Esophagus mucosa (tissue), 1 donor: ENCODE data around the gene MEIS1. TPM values are rescaled to one million over a fixed set of nuclear protein-coding genes. Genes with fewer than 3 reads are reported as not detected.
A peak's percentile ranks its signal among the peaks of the same experiment; 100 is the strongest.

Experiments used
- ATAC-seq: fragments of 200-7000 bp; cut with Tn5 transposase; one replicate; pipeline ENCODE4 v1.9.1; 2020
- total RNA-seq: library from RNA; stranded (reverse); gene quantifications from one replicate; pipeline ENCODE4 v1.2.4, GENCODE V29; 2023
- donor health status: DM: yes; HTN: yes; CAD: no.

MEIS1 gene
- total RNA-seq, 1 donor from 2014 or later, result 31.8 TPM

DNA sequence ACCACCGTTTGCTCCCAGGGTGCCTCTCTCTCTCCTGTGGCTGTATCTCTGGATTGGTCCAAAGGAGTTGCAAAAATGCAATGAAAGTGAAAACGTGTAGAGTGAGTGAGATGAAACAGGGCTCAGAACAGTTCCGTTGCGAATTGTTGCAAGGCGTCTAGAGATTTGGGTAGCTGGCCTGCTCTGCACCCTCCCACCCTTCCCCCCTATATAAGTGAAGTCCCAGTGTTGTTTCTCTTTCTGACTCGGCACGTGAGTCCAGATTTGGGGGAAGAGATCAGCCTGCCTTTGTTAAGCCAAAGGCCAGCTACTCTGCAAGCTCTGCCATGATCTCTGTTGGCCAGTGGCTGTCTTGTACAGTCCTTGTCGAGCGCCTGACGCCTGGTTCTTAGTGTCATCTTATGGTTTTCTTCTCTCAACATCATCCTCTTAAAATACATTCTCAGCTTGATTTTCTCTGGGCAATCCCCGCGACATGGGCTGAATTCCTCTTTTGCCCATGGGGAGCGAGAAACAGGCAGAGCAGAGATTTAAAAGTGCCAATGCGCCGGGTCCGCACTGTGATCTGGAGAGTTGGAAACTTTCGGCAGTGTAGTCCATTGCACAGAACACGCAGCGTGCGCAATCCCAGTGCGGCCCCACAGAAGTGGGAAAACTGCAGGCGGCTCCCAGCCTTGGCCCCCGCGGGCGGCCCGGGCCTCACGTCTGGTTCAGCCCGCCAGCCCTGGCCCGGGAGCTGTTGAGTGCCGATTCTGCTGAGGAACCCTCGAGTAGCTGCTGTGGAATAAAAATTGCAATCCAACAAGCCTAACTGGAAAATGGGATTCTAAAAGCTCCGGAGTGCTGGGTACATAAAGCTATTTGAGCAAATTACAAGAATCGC is 9.3 kb downstream of the MEIS1 start:
- no peak for ATAC-seq

DNA sequence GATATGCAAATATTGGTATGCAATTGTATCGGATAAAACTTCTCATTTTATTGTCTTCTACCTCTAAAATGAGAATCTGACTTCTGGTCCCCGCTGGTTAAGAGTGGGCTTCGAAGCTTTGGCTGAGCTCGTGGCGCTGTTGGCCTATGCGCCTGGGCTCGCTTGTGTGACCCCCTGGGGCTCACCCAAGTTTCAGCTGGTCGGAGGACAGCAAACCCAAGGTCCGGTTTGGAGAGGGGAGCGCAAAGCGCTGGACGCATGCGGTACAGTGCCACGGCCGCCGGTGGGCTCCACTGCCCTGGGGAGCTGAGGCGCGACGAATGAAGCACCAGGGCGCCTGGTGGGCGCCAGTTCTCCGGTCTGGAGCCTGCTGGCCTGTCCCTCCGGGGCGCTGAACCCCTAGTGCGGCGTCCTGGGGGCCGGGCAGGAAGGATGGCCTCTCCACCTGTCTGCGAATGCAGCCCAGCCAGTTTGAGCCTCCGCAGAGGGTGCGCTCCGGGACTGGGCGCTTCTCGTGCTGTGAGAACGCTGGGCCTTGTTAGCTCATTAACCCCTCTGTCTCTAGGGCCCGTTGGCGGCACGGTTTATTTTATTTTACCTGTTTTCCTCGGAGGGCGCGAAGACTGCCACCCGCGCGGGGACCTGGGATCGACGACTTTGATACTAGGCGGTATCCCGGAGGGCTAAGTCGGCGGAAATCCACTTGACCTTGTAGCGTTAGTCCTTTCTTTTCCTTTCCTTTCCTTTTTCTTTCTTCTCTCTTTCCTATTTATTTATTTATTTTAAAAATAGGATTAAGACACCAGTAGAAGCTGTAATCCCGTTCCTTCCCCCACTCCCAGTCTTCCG is 10.4 kb downstream of the MEIS1 start:
- peak; percentile 53 for ATAC-seq

DNA sequence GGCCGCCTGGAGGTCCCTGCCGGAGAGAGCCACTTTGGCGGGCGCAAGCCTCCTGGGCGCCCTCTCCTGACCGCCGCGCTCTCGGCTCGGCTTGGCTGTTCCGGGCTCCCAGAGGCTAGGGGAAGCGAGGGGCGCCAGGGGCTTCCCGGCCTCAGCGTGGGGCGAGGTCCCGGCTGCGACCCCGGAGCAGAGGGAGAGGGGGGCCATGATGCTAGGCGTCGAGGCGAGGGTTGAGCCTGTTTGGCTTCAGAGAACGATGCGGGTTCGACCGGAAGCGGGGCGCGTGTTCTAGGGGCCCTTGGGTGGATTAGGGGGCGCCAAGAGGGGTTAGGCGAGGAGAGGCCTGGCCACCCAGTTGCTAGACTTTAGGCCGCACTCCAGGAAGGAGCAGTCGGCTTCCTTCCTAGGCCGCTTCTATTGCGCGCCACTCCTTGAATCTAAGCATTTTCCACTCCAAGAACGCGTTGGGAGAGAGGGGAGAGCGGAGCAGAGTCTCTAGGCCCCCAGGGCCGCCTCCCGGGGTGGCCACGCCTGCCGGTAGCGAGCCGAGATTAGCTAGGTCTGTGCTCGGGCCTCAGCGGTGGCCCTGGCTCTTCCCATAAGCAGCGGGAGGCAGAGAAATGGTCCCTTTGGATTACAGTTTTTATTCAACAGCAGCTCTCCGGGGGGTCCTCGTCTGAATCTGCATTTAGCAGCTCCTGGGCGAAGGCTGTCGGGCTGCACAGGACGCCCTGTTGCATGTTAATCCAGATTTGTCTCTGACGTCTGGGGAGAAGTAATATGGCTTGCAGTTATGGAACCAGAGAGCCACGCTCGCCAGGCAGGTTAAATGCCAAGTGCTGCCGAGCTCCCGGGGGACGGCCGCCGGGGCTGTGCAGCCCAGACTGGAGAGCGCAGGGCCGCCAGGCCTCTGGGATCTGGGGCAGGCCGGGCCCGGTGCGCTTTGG is 11.3 kb downstream of the MEIS1 start:
- ATAC-seq, result peak; percentile 50

DNA sequence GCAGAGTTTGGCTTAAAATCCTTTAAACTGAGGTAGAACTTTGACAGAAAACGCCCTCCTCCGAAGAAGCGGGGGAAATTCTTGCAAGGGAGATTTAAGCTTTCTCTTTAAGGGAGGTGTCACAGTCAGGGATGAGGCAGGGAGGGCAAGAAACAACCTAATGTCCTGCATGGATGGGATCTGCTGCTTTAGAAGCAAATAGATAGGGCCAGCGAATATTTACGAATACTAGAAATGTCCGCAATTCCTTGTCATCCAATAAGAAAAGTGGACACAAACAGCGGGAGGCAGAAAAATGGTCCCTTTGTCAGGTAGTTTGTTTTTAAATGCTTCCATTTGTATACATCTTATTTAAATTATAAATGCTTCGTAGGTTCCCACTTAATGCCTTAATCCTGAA is 12.0 kb downstream of the MEIS1 start:
- no peak for ATAC-seq

DNA sequence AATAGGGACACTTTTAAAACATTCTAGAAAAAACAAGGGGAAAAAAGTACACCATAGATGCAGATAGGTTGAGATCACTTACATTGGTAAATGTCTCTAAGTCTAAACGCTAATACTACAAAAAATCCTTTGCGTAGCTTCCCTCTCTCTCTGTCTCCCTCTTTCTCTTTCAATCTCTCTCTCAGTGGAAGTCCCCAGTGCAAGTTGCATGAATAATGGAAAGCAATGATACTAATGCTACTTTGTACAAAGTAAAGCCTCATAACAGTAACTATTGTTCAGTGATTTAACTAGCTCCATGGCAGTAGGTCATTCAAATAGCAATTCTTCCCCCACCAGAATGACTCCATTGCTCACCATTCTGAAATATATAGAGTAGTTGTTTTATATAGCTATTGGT is 12.8 kb downstream of the MEIS1 start:
- ATAC-seq, result no peak

DNA sequence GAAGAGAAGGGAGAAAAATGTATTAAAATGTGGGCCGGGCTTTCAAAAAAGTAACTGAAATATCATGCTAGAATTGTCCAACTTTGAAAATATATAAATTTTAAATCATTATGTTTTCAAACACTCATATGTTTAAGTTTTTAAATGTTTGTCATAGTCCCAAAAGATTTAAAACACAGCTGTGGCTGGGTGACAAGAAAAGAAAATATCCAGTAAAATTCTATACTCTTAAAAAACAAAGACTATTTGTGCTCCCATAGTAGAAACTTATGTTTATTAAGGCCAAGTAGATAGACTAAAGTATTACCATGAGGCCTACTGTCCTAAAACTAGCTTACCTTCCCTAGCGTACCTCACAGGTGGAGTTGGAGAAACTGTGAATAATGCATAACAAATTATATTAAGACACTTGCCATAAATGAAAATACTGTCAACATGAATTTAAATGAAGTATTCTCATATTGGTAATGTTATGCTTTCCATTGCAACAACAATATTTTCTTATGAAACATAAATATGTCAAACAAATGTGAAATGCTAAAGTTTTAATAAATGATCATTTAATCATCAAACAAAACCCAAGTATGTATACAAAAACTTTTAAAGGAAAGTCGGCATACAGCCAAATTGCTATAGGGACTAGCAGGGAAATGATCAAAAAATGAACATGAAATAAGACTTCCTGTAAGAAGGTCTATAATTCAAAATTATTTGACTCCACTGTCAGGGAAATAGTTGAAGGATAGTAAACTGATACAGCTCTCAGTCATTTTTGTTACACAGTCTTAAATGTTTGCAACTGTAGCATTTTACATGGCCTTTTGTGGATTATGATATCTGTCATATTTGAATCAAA is 13.4 kb downstream of the MEIS1 start:
- no peak for ATAC-seq

DNA sequence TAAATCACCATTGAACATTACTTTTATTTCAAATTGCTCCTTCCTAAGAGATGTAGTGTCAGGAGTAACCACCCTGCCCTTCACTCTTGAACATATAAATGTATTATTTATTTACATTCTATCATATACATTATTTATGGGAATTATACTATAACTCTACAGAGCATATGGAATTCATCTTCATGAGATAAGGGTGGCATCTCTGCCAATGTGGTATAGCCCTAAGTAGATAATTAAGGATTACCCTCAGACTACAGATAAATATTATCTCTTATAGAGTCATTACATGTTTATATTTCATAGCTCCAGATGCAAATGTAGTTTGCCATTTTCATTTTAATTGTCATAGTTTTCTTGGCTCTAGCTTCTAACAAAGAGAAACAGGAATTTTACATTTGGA is 17.3 kb downstream of the MEIS1 start:
- ATAC-seq, result no peak

DNA sequence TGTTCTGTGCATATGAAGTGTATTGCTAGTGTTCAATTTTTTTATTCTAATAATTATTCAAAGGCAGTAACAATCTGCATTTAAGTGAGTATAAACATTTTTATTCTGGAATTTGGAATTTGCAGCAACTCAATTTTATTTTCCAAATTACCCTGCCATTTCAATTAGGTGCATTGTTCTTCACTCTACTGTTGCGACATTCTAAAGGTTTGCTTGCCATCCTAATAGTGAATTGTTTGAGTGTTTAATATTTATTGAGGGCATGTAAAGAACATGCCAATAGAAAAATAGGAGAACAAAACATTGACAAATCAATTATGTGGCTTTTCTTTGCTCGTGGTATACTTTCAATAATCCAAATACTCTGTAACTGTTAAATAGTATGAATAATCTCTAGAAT is 18.0 kb downstream of the MEIS1 start:
- no peak for ATAC-seq

DNA sequence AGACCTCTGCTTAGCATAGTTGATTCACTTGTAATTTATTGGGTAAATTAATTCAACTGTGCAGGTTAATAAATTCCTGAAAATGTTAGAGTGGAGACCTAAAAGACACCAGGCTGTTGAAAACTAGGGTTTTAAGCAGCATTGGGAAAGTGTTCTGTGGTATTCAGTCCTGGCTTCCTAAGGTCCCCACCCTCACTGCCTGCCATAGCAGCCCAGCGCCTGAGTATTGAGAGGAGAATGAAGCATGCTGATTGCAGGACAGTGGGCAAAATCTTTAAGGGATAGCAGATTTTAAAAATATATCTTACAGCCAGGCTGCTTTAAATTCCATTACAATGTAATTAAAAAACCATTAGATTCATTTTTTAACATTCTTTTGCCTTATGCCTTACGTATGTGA is 20.6 kb downstream of the MEIS1 start:
- ATAC-seq, result no peak

DNA sequence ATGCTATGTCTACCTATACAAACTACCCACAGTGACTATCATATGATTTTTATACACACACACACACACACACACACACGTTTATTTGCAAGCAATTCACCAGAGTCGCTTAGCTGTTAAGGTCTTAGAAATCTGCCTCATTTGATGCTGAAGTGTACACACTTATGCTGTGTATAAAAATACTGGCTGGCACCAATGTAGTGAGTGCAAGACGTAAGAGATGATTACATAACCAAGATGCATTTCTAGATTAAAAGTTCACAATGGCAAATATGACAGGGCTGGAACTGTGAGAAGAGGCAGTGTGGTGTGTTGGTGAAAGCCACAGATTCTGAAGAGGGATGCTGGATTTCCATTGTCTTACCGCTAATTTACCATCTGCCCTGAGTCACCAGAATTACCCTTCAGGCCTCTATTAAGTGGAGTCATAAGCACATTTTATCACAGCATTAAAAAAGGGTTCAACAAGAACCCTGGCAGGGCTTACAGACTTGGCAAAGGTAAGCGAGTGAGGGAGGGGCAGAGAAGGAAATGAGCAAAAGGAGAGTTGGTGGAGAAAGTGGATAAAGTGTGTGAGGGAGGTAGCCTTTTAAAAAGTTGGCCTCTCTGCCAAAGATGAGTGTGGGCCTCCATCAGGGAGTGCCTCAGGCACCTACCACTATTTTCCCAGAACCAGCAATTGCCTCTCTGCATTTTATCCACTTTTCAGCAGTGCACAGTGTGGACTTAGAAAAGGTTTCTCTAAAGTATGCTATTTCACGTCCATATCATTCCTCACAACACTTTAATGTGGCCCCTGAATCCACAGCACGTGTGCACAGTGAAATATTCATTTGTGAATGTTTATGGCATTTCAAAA is 21.5 kb downstream of the MEIS1 start:
- ATAC-seq, result peak; percentile 49

DNA sequence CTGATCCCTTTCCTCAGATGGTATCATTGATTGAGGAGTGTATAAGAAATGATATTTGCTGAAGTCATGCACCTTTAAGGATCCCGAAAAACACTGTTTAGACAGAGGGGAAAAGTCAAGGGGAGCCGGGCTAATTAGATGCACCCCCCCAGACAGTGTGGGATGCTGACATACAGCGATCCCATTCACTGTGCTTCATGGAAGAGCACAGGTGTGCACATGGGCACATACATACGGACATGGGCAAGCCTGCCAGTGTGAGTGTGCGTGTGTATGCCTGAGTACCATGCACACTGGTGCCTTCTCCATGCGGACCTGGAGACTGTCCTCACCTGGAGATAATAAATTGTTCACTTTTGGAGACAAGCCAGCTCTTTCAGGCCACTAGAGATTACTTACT is 22.6 kb downstream of the MEIS1 start:
- ATAC-seq, result no peak

DNA sequence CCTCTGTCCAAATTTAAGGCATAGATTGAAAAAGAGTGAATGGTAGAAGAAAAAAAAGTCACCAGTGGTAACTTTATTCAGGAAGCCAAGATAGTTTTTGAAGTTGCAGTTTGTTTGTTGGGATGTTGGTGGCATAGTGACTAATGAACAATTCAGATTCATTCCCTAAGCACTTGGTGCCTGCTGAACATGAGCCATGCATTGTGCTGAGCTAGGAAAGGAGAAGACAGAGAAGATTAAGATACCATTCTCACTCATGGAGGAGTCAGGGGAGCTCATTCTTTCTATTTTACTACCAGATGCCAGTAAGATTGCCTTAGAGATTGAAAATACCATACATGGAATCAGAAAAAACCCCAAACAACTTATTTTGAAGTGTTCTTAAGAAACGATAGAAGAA is 25.1 kb downstream of the MEIS1 start:
- no peak for ATAC-seq

DNA sequence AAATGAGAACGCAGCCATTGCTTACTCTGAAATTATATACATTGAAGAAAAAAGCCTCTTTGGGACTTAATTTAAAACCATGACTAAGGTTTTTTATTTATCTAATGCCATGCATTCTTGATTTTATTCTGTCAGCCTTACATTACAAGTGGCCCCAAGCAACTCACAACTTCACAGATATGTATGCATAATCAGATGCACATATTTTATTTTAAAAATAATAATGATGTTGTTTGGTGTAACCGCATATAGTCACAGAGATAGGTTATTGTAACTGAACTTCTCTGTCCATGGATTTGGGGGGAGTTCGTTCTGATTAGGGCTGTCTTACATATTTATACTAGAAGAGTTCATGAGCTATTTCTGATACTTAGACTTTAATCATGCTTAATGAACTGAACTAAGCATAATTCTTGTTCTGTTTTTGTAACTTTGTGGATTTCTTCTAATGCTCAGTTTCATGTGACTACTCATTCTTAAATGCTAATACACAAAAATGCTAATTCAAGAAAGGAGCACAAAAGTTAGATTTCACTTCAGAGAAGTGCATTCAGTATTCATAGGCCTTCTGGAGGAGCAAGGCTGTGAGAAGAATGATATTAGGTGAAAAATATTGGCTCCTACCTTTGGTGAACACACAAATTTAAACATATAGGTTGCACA is 26.2 kb downstream of the MEIS1 start:
- no peak for ATAC-seq

DNA sequence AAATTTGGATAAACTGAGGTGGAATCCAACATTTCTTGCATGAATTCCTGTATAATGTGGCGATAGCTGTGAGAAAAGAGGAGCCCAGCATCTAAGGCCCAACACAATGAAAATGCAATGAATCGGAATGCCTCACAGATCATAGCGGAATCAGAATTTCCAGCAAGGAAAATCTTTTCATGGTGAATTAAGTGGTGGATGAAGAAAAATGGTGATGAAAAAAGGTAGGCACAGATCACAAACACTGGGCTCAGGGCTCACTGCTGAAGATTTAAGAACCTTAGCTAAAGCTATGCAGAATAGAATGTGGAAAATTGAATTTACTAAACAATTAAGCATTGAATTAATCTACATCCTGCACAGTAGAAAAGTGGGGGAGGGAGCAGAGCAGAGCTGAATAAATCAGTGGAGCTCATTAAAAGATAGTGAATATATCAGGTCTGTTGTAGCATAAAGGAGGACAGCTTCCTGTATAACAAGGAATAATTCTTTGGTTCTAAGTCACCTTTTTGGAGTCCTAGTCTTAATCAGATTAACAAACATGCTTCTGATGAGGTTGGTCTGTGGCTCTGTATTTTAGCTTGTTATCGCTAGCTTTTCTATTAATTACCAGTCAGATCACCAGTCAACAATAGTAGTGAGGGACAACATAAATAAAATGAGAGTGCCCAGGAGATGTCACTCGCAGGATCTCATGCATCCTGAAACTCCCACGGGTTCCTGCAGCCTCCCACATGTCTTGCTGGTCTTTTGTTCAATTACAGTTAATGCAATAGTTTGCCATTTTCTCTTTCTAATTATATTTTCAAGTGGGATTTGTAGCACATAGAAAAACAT is 27.0 kb downstream of the MEIS1 start:
- no peak for ATAC-seq

DNA sequence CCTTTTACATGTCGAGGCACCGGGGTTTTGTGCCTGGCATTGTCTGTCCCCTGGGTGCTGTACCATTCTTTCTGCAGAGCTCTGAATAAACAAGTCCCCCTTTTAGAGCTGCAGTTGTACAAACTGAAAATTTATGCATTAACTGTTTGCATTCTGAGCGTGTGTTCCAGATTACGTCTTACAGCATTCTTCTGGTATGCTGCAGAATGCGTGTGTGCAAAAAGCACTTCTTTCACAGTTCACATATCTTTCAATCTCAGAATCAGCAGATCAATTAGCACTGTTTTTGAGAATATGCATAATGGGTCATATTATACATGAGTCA is 27.5 kb downstream of the MEIS1 start:
- ATAC-seq, result no peak

DNA sequence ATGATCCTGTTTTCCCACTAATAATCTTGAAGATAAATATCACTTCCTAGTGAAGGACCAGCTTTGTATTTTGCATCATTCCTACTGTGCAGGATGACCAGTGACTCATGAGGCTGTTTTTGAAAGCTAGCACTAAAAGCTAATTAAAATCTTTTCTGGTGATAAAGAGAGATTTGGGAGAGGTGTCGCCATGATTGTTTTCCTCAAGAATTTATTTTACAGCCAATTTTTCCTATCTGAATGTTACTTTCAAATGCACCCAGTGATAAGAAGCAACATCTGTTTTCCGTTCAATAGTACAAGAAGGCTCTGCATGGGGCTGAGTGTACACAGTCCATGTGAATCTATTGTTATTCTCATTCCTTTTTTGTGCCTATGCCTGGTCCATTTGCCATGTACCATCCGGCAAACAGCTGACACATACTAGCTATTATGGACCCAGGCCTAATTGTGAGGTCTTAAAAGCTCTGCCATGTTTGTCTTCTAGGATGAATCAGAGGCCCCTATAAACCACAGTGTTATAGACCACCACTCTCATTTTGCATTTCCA is 28.4 kb downstream of the MEIS1 start:
- no peak for ATAC-seq

DNA sequence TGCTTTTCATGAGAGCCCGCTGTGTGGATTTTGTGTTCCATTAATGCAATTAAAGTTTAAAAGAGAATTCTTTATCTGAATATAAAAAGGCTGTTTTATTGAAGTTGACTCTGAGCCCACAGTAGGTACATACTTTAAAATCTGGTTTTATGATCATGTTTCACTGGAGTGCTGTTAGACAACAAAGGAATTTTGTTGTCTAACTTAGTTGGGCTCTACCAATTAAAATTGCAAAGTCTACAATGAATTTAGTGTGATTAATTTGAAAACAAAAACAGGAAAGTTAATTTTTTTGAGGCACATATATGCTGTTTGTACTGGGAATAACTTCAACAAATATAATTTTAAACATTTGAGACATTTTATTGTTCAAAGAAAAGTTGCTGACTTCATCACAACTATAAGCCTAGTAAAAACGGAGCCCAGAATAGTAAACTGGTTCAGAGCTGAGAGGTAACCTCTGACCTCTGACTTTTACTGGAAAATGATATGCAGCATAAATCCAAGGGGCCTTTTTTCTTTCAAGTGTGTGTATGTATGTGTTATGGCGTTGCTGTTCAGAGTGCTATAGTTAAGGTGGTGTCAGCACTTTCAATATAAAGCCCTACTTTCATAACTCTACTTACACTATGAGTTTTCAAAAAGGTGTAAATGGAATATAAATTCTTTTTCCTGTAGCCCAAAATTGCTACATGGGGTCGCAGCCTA is 30.2 kb downstream of the MEIS1 start:
- no peak for ATAC-seq

DNA sequence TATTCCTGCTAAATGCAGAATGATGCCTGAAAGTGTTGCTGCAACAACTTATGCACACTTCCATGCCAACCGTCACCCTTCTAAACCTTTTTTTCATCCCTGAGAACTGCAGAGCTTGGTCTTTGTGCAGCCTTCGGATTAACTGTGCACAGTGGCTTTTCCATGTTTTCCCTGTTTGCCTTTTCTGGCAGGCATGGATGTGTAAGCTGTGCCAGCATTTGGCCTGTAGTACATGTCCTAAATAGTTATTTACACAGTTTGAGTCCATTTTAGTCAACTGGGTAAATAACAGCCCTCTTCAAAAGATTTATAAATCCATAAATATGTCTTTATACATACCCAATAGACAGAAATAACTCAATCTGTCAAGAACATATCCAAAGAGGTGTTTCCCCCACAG is 31.5 kb downstream of the MEIS1 start:
- no peak for ATAC-seq
